ENCODE data around the gene TTBK2. TPM values are rescaled to one million over a fixed set of nuclear protein-coding genes. Genes with fewer than 3 reads are reported as not detected.

Gene TTBK2
- total RNA-seq, 1 experiment from 2014 or later = 10.6 TPM

DNA sequence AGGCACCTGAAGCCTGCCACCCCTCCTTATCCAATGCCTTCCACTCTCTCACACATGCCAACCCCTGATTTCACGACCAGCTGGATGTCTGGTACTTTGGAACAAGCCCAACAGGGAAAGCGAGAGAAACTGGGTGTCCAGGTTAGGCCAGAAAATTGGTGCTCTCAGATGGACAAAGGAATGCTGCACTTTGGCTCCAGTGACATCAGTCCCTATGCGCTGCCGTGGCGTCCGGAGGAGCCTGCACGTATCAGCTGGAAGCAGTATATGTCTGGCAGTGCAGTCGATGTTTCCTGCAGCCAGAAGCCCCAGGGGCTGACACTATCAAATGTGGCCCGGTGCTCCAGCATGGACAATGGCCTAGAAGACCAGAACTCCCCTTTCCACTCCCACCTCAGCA, 228.8 kb downstream of the TTBK2 start:
- TF ChIP-seq JUND (IDR thresholded peaks at IDR 0.05) (no peak), SP1 (IDR thresholded peaks at IDR 0.05; ENCODE audit: low read depth) (no peak)
- H3K9me2 ChIP-seq (ENCODE audit: insufficient read depth) = no peaks in the 10 kb centered on the region
- DNase-seq (ENCODE audit: low read depth, low spot score) = no peak
- no peak overlapping the region for H3K4me2 ChIP-seq (ENCODE audit: low read length)
- no peaks in the 10 kb centered on the region for H3K27me3 ChIP-seq (ENCODE audit: insufficient read depth, low read length)
- no peak overlapping the region for H3K9ac ChIP-seq (ENCODE audit: low read length)
- no peak overlapping the region for H3K27ac ChIP-seq (ENCODE audit: low read depth, low read length)
- no peak overlapping the region for H2AFZ ChIP-seq (ENCODE audit: low read depth, low read length, poor library complexity, severe bottlenecking)
- POLR2A ChIA-PET = no interaction called here
- H4K20me1 ChIP-seq (ENCODE audit: insufficient read depth) = no peaks in the 10 kb centered on the region
- intact Hi-C loops (cut with micrococcal nuclease) = no loop called here
- no peaks in the 10 kb centered on the region for H3K79me2 ChIP-seq (ENCODE audit: insufficient read depth, low read length)
- no peaks in the 10 kb centered on the region for H3K9me3 ChIP-seq (ENCODE audit: control insufficient read depth in 1 of 2, insufficient read depth in 1 of 2, low read depth in 1 of 2, low read length in 2 of 2)
- CTCF ChIA-PET = no interaction called here
- RAD21 ChIA-PET (ENCODE audit: low non-redundant PET in 1 of 2, low total read pairs in 2 of 2, uncharacterized antibody in 2 of 2, unreplicated experiment in 2 of 2) = no interaction called here
- H3K4me1 ChIP-seq (ENCODE audit: control insufficient read depth in 1 of 2, insufficient read depth in 2 of 2, low read length in 2 of 2) = no peaks in the 10 kb centered on the region
- ATAC-seq = no peak
- BruUV-seq (replicated peaks) = no TSS peak
- H3K4me3 ChIP-seq (replicated peaks in 1 of 2; ENCODE audit: low read depth in 1 of 2, low read length in 2 of 2) = no peak overlapping the region
- H3K36me3 ChIP-seq (ENCODE audit: control insufficient read depth in 1 of 2, insufficient read depth in 2 of 2, low read length in 2 of 2) = no peaks in the 10 kb centered on the region; a peak in 1 of 4 replicates

DNA sequence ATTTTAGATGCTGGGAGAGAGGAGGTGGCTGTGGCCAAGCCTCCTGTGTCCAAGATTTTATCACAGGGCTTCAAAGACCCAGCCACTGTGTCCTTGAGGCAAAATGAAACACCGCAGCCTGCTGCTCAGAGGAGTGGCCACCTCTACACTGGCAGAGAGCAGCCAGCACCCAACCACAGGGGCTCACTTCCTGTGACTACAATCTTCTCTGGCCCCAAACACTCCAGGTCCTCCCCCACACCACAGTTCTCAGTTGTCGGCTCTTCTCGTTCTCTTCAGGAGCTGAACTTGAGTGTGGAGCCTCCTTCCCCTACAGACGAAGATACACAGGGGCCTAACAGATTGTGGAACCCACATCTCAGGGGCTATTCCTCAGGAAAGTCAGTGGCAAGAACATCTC, 229.3 kb downstream of the TTBK2 start:
- ChIA-PET POLR2A (no interaction called here), RAD21 (ENCODE audit: low non-redundant PET in 1 of 2, low total read pairs in 2 of 2, uncharacterized antibody in 2 of 2, unreplicated experiment in 2 of 2) (no interaction called here), CTCF (no interaction called here)
- TF ChIP-seq, protein P1, sequence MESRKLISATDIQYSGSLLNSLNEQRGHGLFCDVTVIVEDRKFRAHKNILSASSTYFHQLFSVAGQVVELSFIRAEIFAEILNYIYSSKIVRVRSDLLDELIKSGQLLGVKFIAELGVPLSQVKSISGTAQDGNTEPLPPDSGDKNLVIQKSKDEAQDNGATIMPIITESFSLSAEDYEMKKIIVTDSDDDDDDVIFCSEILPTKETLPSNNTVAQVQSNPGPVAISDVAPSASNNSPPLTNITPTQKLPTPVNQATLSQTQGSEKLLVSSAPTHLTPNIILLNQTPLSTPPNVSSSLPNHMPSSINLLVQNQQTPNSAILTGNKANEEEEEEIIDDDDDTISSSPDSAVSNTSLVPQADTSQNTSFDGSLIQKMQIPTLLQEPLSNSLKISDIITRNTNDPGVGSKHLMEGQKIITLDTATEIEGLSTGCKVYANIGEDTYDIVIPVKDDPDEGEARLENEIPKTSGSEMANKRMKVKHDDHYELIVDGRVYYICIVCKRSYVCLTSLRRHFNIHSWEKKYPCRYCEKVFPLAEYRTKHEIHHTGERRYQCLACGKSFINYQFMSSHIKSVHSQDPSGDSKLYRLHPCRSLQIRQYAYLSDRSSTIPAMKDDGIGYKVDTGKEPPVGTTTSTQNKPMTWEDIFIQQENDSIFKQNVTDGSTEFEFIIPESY (IDR thresholded peaks at IDR 0.05; ENCODE audit: extremely low read depth, insufficient replicate concordance, low read length) = no peak
- TF ChIP-seq RAD21 (IDR thresholded peaks at IDR 0.05; ENCODE audit: low read depth) (no peak), EGR1 (IDR thresholded peaks at IDR 0.05; ENCODE audit: low read depth) (no peak), SIN3A (IDR thresholded peaks at IDR 0.05; ENCODE audit: low read depth) (no peak), FOSL1 (IDR thresholded peaks at IDR 0.05; ENCODE audit: low read depth) (no peak), SRF (IDR thresholded peaks at IDR 0.05; ENCODE audit: low read depth) (no peak), CBX3 (IDR thresholded peaks at IDR 0.05; ENCODE audit: low read depth) (no peak), JUND (IDR thresholded peaks at IDR 0.05) (no peak), TCF7L2 (IDR thresholded peaks at IDR 0.05; ENCODE audit: borderline replicate concordance, extremely low read depth, insufficient read depth, insufficient read length) (no peak)
- TF ChIP-seq, protein P2, sequence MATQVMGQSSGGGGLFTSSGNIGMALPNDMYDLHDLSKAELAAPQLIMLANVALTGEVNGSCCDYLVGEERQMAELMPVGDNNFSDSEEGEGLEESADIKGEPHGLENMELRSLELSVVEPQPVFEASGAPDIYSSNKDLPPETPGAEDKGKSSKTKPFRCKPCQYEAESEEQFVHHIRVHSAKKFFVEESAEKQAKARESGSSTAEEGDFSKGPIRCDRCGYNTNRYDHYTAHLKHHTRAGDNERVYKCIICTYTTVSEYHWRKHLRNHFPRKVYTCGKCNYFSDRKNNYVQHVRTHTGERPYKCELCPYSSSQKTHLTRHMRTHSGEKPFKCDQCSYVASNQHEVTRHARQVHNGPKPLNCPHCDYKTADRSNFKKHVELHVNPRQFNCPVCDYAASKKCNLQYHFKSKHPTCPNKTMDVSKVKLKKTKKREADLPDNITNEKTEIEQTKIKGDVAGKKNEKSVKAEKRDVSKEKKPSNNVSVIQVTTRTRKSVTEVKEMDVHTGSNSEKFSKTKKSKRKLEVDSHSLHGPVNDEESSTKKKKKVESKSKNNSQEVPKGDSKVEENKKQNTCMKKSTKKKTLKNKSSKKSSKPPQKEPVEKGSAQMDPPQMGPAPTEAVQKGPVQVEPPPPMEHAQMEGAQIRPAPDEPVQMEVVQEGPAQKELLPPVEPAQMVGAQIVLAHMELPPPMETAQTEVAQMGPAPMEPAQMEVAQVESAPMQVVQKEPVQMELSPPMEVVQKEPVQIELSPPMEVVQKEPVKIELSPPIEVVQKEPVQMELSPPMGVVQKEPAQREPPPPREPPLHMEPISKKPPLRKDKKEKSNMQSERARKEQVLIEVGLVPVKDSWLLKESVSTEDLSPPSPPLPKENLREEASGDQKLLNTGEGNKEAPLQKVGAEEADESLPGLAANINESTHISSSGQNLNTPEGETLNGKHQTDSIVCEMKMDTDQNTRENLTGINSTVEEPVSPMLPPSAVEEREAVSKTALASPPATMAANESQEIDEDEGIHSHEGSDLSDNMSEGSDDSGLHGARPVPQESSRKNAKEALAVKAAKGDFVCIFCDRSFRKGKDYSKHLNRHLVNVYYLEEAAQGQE (IDR thresholded peaks at IDR 0.05; ENCODE audit: low read depth) = no peak
- TF ChIP-seq, protein P3, sequence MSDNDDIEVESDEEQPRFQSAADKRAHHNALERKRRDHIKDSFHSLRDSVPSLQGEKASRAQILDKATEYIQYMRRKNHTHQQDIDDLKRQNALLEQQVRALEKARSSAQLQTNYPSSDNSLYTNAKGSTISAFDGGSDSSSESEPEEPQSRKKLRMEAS (IDR thresholded peaks at IDR 0.05) = no peak
- no TSS peak for BruUV-seq (replicated peaks)
- Histone ChIP-seq H3K9me2 (ENCODE audit: insufficient read depth) (no peaks in the 10 kb centered on the region), H4K20me1 (ENCODE audit: insufficient read depth) (no peaks in the 10 kb centered on the region), H3K36me3 (ENCODE audit: control insufficient read depth in 1 of 2, insufficient read depth in 2 of 2, low read length in 2 of 2) (no peaks in the 10 kb centered on the region; a peak in 1 of 4 replicates), H2AFZ (ENCODE audit: low read depth, low read length, poor library complexity, severe bottlenecking) (no peak overlapping the region), H3K27ac (ENCODE audit: low read depth, low read length) (no peak overlapping the region), H3K9ac (ENCODE audit: low read length) (no peak overlapping the region), H3K4me3 (replicated peaks in 1 of 2; ENCODE audit: low read depth in 1 of 2, low read length in 2 of 2) (no peak overlapping the region), H3K9me3 (ENCODE audit: control insufficient read depth in 1 of 2, insufficient read depth in 1 of 2, low read depth in 1 of 2, low read length in 2 of 2) (no peaks in the 10 kb centered on the region), H3K4me1 (ENCODE audit: control insufficient read depth in 1 of 2, insufficient read depth in 2 of 2, low read length in 2 of 2) (no peaks in the 10 kb centered on the region), H3K27me3 (ENCODE audit: insufficient read depth, low read length) (no peaks in the 10 kb centered on the region), H3K79me2 (ENCODE audit: insufficient read depth, low read length) (no peaks in the 10 kb centered on the region), H3K4me2 (ENCODE audit: low read length) (no peak overlapping the region)
- intact Hi-C loops (cut with micrococcal nuclease) = no loop called here
- DNase-seq (ENCODE audit: low read depth, low spot score) (no peak), ATAC-seq (no peak)
